HepG2 (cell line): ENCODE measurements around the gene GNG3. TPM values are rescaled to one million over a fixed set of nuclear protein-coding genes. Genes with fewer than 3 reads are reported as not detected.

Experiments
- AGO1 ChIP-seq: fragments of 200-400 bp; formaldehyde crosslinking; IDR thresholded peaks from 2 replicates; pipeline ENCODE4 v1.6.1; 2017; ENCODE audit warnings: mild to moderate bottlenecking, low read depth, low read length, moderate library complexity; ENCODE audit not compliant: poor library complexity, severe bottlenecking
- ELF4 ChIP-seq: sonication (generic); formaldehyde crosslinking; IDR thresholded peaks from 2 replicates; pipeline ENCODE4 v1.5.0; 2020; ENCODE audit warnings: missing genetic modification reagents, mild to moderate bottlenecking, moderate library complexity, borderline replicate concordance
- FOSL2 ChIP-seq: sonication (generic); formaldehyde crosslinking; IDR thresholded peaks from 2 replicates; pipeline ENCODE4 v1.4.0; 2020; ENCODE audit warnings: missing genetic modification reagents
- GATAD2A ChIP-seq: IDR thresholded peaks from 2 replicates; pipeline ENCODE4 v1.6.1; 2016
- HDAC6 ChIP-seq: fragments of 200-600 bp; sonication (generic); IDR thresholded peaks from 2 replicates; pipeline ENCODE4 v1.7.0; 2017; ENCODE audit warnings: mild to moderate bottlenecking, antibody characterized with exemption, low read length, low read depth
- HMG20B ChIP-seq: conservative IDR thresholded peaks from 2 replicates; pipeline ENCODE4 v1.6.1; 2016; ENCODE audit warnings: missing genetic modification reagents, missing compliant biosample characterization
- HOXA5 ChIP-seq: sonication (generic); formaldehyde crosslinking; IDR thresholded peaks from 2 replicates; pipeline ENCODE4 v1.4.0; 2020; ENCODE audit warnings: missing genetic modification reagents
- JARID2 ChIP-seq: sonication (generic); formaldehyde crosslinking; IDR thresholded peaks from 2 replicates; pipeline ENCODE4 v1.8.1; 2023; ENCODE audit warnings: missing genetic modification reagents, inconsistent platforms; ENCODE audit not compliant: insufficient replicate concordance
- JUN ChIP-seq: sonication (generic); formaldehyde crosslinking; IDR thresholded peaks from 2 replicates; pipeline ENCODE4 v1.4.0; 2020; ENCODE audit warnings: mild to moderate bottlenecking, missing genetic modification reagents
- KAT7 ChIP-seq: IDR thresholded peaks from 2 replicates; pipeline ENCODE4 v1.6.1; 2018; ENCODE audit warnings: borderline replicate concordance, missing compliant biosample characterization
- MYNN ChIP-seq: sonication (generic); formaldehyde crosslinking; IDR thresholded peaks from 2 replicates; pipeline ENCODE4 v1.4.0; 2020; ENCODE audit warnings: mild to moderate bottlenecking, low read depth, missing genetic modification reagents
- PCBP2 ChIP-seq: fragments of 200-400 bp; formaldehyde crosslinking; optimal IDR thresholded peaks from 2 replicates; pipeline ENCODE3; 2018; ENCODE audit warnings: low read length, low read depth; ENCODE audit not compliant: poor library complexity, severe bottlenecking
- RBAK ChIP-seq: sonication (generic); formaldehyde crosslinking; IDR thresholded peaks from 2 replicates; pipeline ENCODE4 v1.5.1; 2020; ENCODE audit warnings: mild to moderate bottlenecking, missing genetic modification reagents
- REXO4 ChIP-seq: sonication (generic); formaldehyde crosslinking; IDR thresholded peaks from 2 replicates; pipeline ENCODE4 v1.8.0; 2022; ENCODE audit warnings: missing genetic modification reagents, mild to moderate bottlenecking, borderline replicate concordance
- RORA ChIP-seq: sonication (generic); formaldehyde crosslinking; IDR thresholded peaks from 2 replicates; pipeline ENCODE4 v1.5.0; 2020; ENCODE audit warnings: mild to moderate bottlenecking, missing genetic modification reagents, moderate library complexity
- SKI ChIP-seq: fragments of 450-650 bp; IDR thresholded peaks from one replicate; pipeline ENCODE4 v1.6.1; 2018; ENCODE audit warnings: mild to moderate bottlenecking; ENCODE audit not compliant: partially characterized antibody
- SMAD3 ChIP-seq: sonication (generic); formaldehyde crosslinking; IDR thresholded peaks from 2 replicates; pipeline ENCODE4 v1.4.0; 2020; ENCODE audit warnings: missing genetic modification reagents
- SPEN ChIP-seq: sonication (generic); formaldehyde crosslinking; IDR thresholded peaks from 2 replicates; pipeline ENCODE4 v1.5.1; 2020; ENCODE audit warnings: low read depth, mild to moderate bottlenecking, missing genetic modification reagents
- TBP ChIP-seq: sonication (generic); formaldehyde crosslinking; IDR thresholded peaks from 2 replicates; pipeline ENCODE4 v1.5.0; 2020; ENCODE audit warnings: missing genetic modification reagents
- TFAP4 ChIP-seq: sonication (generic); IDR thresholded peaks from 2 replicates; pipeline ENCODE4 v1.6.1; 2016; ENCODE audit warnings: low read depth, borderline replicate concordance
- XBP1 ChIP-seq: sonication (generic); formaldehyde crosslinking; IDR thresholded peaks from 2 replicates; pipeline ENCODE4 v1.5.0; 2020; ENCODE audit warnings: missing genetic modification reagents
- ZBTB8A ChIP-seq: sonication (generic); formaldehyde crosslinking; IDR thresholded peaks from 2 replicates; pipeline ENCODE4 v1.4.0; 2020; ENCODE audit warnings: mild to moderate bottlenecking, low read depth, missing genetic modification reagents, borderline replicate concordance
- ZFP36L1 ChIP-seq: sonication (generic); formaldehyde crosslinking; IDR thresholded peaks from 2 replicates; pipeline ENCODE4 v1.8.0; 2022; ENCODE audit warnings: mild to moderate bottlenecking, missing genetic modification reagents, moderate library complexity
- ZMYM4 ChIP-seq: sonication (generic); formaldehyde crosslinking; IDR thresholded peaks from 2 replicates; pipeline ENCODE4 v1.8.1; 2023; ENCODE audit warnings: mild to moderate bottlenecking, missing genetic modification reagents
- ZNF12 ChIP-seq: sonication (generic); formaldehyde crosslinking; IDR thresholded peaks from 2 replicates; pipeline ENCODE4 v1.5.0; 2020; ENCODE audit warnings: missing genetic modification reagents
- ZNF121 ChIP-seq: sonication (generic); formaldehyde crosslinking; IDR thresholded peaks from 2 replicates; pipeline ENCODE4 v1.5.0; 2020; ENCODE audit warnings: mild to moderate bottlenecking, missing genetic modification reagents
- ZNF256 ChIP-seq: sonication (generic); formaldehyde crosslinking; conservative IDR thresholded peaks from 2 replicates; pipeline ENCODE4 v1.4.0; 2020; ENCODE audit warnings: missing genetic modification reagents
- ZNF33A ChIP-seq: sonication (generic); formaldehyde crosslinking; IDR thresholded peaks from 2 replicates; pipeline ENCODE4 v1.5.1; 2020; ENCODE audit warnings: missing genetic modification reagents, mild to moderate bottlenecking, moderate library complexity, borderline replicate concordance
- ZNF382 ChIP-seq: sonication (generic); formaldehyde crosslinking; IDR thresholded peaks from 2 replicates; pipeline ENCODE4 v1.5.0; 2020; ENCODE audit warnings: missing genetic modification reagents, mild to moderate bottlenecking, borderline replicate concordance
- ZNF564 ChIP-seq: sonication (generic); formaldehyde crosslinking; IDR thresholded peaks from 2 replicates; pipeline ENCODE4 v1.8.1; 2023; ENCODE audit warnings: mild to moderate bottlenecking, missing genetic modification reagents
- ZNF605 ChIP-seq: sonication (generic); formaldehyde crosslinking; IDR thresholded peaks from 2 replicates; pipeline ENCODE4 v1.8.0; 2022; ENCODE audit warnings: mild to moderate bottlenecking, missing genetic modification reagents
- ZNF678 ChIP-seq: sonication (generic); formaldehyde crosslinking; IDR thresholded peaks from 2 replicates; pipeline ENCODE4 v1.4.0; 2020; ENCODE audit warnings: mild to moderate bottlenecking, missing genetic modification reagents
- ZNF749 ChIP-seq: sonication (generic); formaldehyde crosslinking; IDR thresholded peaks from 2 replicates; pipeline ENCODE4 v1.8.0; 2022; ENCODE audit warnings: mild to moderate bottlenecking, missing genetic modification reagents, moderate library complexity, borderline replicate concordance
- polyA plus RNA-seq, 8 experiments: library from polyadenylated mRNA; depleted of rRNA in 3 of 8; stranded (reverse) in 7 of 8; unstranded in 1 of 8; fragments of >200 nt; fragmentation: Illumina TruSeq in 4 of 8; extraction: Trizol in 4 of 8; gene quantifications; 2 replicates each; pipeline versions ENCODE4 v1.2.1 to v1.2.3, GENCODE V29; 2011 to 2016; ENCODE audit warnings: low read depth in 4 of 8, missing spikeins in 1 of 8, mixed read lengths in 1 of 8; ENCODE audit not compliant: insufficient read depth in 1 of 8
- total RNA-seq, 5 experiments: library from RNA; depleted of rRNA; stranded (reverse); fragments of >200 nt; fragmentation: Illumina TruSeq; extraction: Trizol; gene quantifications; 2 replicates each; pipeline ENCODE4 v1.2.3, GENCODE V29; 2016; ENCODE audit warnings: low read depth in 1 of 5

The GNG3 gene
- total and polyA plus RNA-seq, 2 of the 13 experiments (the other 11 are each of a cell fraction or from before 2014, with no cell fraction given), result not detected

GRCh38 chr11:62665075-62665598 is 42.3 kb upstream of the GNG3 start, which contains the start of the genes C11orf98 and CSKMT (continued):
- TF ChIP-seq ZBTB8A (no peak), HDAC6 (no peak), ZNF564 (no peak), ZMYM4 (CRISPR knock-in tag) (no peak), ZNF12 (CRISPR knock-in tag) (peak; percentile 43; the same call in 1 of the 2 replicates), HOXA5 (peak; percentile 83), RBAK (no peak), SMAD3 (no peak), ZNF33A (peak; percentile 88; the same call in 1 of the 2 replicates), JARID2 (CRISPR knock-in tag) (peak; percentile 56), ZNF678 (peak; percentile 41; the same call in 1 of the 2 replicates), PCBP2 (peak; percentile 74), HMG20B (CRISPR knock-in tag) (no peak), ZNF749 (CRISPR knock-in tag) (peak; percentile 87; the same call in 1 of the 2 replicates), MYNN (CRISPR knock-in tag) (0 out of 2 replicates have a peak, but pooled peaks have one; percentile 73), XBP1 (CRISPR knock-in tag) (no peak), SPEN (CRISPR knock-in tag) (peak; percentile 84), ZNF256 (no peak), TFAP4 (0 out of 2 replicates have a peak, but pooled peaks have one; percentile 23), FOSL2 (no peak), ZNF382 (CRISPR knock-in tag) (no peak), KAT7 (CRISPR knock-in tag) (no peak), JUN (CRISPR knock-in tag) (no peak), RORA (CRISPR knock-in tag) (no peak), AGO1 (peak; percentile 84), ZNF605 (CRISPR knock-in tag) (peak; percentile 85), SKI (no peak), GATAD2A (CRISPR knock-in tag) (0 out of 2 replicates have a peak, but pooled peaks have one; percentile 27), ZNF121 (0 out of 2 replicates have a peak, but pooled peaks have one; percentile 7), TBP (no peak), ELF4 (CRISPR knock-in tag) (no peak), ZFP36L1 (CRISPR knock-in tag) (peak; percentile 75; the same call in 1 of the 2 replicates), REXO4 (CRISPR knock-in tag) (0 out of 2 replicates have a peak, but pooled peaks have one; percentile 9)
